NK-92 (cell line): ENCODE results near the gene TMEM143.
"Not testable (repeated sequence)": the region's sequence is repeated elsewhere in the genome, so short reads cannot be mapped to it uniquely, and the experiment has no call there.

Experiments
- DNase-seq: peaks from one replicate; lab custom pipeline; 2025; ENCODE audit not compliant: unreplicated experiment; lab: John Stamatoyannopoulos, UW

TMEM143 gene

DNA sequence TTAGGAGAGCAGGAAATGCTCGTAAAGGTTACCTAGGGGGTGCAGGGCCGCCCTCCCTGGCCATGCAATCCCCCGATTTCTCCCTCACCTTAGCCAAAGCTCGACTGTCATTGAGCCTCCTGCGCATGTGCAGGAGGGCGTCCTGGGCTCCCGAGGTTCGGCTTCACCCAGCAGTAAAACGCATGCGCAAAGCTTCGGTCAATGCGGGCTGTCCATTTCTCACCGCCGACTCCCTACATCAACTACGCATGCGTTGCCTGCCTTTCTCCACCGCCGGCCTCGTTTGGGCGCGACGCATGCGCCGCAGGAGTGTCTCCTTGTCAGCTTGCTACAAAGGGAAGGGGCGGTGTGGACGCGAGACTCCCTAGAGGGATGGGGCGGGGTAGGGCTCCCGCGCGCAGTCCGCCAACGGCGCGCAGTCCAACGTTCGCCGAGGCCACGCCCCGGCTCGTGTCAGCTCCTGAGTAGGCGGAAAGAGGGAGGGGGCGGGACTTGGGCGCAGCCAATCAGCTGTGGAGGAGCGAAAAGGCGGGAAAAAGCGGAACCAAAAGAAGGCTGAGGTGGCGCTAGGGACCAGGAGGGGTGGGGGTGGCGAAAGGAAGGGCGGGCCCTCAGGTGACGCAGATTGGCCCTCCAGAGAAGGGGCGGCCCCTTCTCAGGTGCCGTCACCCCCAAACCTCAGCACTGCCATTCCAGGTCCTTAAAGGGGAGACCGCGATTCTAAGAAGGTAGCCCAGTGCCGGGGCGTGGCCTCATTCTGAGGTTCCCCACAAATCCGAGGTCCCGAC, at the start of gene TMEM143, which contains the start of gene SYNGR4:
TMEM143 (minus strand) TSS at position 131 of the 788 bp plus-strand sequence; CDS start at position 111, 20 bp downstream.
SYNGR4 (plus strand) TSS at position 558 of the 788 bp plus-strand sequence. CDS start 1,476 bp downstream, outside the sequence.
- DNase-seq: peak; percentile 93

DNA sequence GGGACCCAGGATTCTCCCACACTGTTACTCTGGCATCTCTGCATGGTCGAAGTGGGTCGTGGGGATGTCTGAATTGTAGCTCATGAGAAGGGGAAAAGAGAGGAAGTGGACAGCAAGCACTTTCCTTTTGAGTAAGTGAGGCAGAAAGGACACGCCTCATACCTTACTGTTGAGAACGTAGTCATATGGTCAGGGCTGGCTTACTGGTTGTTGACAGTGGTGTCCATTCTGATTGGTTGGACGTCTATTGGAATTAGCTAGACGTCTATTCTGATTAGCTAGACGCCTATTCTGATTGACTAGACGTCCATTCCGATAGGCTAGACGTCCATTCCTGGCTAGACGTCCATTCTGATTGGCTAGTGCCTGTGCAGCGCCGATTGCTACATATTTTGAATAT, 42.1 kb upstream of the TMEM143 start:
- no peak for DNase-seq

DNA sequence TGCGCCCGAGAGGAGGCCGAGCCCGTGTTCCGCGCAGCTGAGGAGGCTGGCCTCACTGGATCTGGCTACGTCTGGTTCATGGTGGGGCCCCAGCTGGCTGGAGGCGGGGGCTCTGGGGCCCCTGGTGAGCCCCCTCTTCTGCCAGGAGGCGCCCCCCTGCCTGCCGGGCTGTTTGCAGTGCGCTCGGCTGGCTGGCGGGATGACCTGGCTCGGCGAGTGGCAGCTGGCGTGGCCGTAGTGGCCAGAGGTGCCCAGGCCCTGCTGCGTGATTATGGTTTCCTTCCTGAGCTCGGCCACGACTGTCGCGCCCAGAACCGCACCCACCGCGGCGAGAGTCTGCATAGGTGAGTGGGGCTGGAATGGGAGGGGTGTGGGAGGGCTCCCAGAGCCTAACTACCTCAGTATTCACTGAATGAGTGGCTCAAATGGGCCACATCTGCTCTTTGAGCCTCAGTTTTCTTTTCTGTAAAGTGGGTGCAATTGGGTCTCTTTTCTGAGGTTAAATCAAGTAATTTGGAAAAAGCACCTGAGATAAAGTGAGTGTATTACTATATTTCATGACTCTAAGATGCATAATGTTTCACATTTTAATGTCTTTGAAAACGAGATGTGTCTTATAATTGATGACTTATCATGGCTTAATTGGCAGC, 41.4 kb upstream of the TMEM143 start:
- DNase-seq: no peak

DNA sequence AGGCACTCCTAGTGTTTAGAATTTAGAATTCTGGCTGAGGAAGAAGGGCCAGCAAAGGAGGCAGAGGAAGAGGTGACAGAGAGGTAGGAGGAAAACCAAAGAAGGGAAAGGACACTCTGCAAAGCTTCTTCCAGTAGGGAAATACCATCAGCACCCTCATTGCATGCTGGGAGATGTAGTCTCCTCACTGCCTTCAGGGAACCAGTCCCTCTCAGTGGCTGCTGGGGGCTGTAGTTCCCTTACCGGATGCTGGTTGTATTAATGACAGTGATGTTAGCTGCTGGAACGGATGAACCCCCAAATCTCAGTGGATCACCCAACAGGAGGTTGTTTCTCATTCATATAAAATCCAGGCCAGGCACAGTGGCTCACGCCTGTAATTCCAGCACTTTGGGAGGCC, 39.9 kb upstream of the TMEM143 start:
- DNase-seq: no peak

DNA sequence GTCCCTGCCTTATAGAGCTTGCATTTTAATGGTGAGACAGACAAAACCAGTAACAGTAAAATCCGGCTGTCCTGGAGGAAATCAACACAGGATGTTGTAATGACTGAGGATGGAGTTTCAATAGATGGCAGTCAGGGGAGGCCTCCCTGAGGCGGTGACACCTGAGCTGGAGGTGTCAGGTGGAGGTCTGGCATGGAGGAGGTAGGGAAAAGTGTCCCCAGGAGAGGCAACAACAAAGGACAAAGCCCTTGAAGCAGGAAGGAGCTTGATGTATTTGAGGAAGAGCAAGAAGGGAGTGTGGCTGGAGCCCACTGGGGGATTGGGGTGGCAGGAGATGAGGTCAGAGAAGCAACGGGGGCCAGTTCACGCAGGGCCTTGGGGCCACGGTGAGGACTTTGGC, 37.5 kb upstream of the TMEM143 start:
- DNase-seq: no peak

DNA sequence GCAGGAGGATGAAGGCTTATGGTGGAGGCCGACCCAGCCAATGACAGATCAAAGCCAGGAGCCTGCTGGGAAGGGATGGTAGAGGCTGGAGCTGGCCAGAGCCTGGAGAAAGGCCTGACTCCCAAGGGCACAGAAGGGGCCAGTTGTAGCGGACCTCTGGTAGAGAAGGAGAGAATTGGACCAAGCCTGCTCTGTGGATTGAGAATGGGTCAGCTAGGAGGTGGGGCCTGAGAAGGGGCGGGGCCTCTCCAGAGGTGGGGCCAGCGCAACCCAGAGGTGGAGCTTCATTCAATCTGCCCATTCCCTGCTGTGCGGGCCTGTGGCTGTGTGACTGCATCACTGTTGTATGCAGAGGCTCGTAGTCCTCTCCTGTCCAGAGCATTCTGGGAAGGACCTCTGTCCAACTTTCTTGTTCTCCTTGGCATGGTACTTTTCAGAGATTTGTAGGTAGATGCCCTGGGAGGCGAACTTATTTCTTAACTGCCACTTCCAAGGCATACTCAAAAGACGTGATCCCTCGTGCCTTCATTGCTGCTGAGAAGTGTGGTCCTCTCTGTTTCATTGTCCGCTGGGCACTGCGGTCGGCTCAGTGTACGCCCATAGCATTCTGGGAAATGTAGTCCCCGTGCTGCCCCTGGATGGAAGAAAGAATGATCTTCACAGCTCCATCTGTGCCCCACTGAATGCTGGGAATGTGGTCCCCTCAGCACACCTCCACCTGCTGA, 36.4 kb upstream of the TMEM143 start:
- no peak for DNase-seq

DNA sequence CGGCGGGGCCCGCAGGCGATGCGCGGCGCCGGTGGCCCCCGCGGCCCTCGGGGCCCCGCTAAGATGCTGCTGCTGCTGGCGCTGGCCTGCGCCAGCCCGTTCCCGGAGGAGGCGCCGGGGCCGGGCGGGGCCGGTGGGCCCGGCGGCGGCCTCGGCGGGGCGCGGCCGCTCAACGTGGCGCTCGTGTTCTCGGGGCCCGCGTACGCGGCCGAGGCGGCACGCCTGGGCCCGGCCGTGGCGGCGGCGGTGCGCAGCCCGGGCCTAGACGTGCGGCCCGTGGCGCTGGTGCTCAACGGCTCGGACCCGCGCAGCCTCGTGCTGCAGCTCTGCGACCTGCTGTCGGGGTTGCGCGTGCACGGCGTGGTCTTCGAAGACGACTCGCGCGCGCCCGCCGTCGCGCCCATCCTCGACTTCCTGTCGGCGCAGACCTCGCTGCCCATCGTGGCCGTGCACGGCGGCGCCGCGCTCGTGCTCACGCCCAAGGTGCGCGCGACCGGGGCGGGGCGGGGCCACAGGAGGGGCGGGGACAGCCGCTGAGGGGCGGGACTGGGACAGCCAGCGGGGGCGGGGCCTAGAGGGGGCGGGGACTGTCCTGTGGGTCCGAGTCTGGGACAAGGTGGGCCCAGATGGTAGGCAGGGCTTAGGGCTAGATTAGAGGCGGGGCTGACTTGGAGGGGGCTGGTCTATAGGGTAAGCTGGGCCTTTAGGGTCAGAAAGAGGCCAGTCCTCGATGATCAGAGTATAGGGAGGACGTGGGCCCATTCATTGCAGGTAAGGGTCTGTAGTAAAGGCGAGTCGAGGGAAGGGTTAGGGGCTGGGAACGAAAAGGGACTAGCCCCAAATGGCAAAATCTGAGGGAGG, 34.9 kb upstream of the TMEM143 start:
- DNase-seq: no peak

DNA sequence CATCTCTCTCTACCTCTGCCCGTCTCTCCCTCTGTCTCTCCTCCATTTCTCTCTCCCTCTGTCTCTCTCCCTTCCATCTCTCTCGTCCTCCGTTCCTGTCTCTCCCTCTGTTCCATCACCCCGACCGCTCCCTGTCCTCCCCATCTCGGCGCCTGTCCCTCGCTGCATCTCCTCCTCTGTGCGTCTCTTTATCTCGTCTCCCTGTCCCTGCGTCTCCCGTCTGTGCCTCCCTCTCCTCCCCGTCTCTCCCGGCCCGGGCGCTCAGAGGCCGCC, 34.3 kb upstream of the TMEM143 start:
- no peak for DNase-seq

DNA sequence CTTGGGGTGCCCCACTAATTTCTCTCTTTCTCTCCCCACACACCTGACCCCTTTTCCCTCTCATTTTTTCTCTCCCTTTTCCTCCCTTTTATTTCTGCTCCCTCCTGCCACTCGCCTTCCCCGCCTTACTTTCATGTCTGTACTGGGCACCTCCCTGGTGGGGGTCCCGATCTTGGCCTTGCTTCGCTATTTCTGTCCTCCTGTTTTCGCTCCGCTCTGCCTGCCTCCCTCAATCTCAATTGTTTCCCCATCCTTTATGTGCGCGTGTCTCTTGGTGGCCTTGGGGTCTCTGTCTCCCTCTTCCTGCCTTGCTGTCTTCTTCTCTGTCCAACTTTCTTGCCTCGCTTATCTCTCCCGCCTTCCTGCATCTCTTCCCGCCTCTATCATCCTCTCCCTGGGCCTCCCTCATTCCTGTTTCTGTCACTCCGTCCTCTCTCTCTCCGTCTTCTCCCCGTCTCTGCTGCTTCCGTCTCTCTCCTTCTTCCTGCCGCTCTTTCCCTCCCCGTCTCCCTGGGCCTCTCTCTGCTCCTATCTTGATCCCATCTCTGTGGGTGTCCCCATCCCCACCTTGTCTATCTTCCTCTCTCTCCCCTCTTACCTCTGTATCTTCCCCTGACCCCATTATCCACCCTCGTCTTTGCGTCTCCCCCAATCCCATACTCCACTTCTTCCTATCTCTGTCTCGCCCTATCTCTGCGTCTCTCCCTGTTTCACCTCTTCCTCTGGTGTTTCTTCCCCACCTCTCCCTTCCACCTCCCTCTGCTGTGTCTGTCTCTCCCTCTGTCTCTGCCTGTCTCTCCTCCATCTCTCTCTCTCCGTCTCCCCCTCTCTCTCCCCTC, 33.7 kb upstream of the TMEM143 start:
- DNase-seq: no peak

DNA sequence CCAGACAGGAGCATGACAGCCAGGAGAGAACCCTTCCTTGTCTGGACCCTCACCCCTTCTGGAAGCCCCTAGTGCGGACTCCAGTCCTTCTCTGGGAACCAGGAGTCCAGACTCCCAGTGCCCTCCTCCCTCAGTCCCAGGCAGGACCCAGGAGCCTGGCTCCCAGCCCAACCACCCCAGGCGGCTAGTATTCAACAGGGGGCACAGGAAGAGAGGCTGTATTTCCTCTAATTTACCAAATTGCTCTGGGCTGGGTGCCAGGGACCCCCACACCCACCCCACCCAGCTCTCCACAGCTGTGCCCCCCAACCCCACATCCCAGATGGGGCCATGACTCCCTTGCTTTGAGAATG, 33.1 kb upstream of the TMEM143 start:
- DNase-seq: no peak

DNA sequence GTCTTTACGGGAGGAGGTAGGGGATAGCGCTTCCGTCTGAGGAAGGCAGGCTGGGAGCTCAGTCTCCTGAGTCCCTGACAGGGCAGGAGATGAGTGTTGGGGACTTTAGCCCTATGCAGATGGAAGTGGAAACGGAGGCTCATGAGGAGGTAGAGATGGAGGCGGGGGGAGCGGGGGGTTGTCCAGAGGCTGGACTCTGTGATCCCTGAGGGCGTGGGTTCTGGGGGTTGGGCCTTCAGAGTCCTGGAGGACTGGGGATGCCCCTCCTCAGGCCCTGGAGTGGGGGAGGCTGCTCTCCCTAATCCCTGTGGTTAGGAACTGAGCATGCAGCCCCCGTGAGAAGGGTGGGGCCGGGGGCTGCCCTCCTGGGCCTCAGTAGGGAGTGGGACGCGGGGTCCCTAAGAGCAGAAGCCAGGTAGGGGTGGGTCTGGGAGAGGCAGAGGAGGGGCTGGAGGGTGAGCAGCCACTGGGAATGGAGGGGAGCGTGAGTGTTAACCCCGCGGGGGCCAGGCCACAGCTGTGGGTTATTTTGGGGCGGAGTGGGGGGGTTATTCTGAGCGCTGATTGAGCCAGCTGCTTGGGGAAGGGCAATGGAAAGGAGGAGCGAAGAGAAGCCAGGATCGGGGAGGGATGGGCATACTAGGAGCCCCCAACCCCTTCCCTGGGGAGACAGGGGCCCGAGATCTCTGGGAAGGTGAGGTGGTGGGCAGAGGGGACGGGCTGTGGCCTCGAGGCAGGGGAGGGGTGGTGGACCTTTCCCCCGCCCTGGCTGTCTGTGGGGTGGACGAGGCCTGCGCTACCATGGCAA, 32.5 kb upstream of the TMEM143 start:
- DNase-seq: no peak

DNA sequence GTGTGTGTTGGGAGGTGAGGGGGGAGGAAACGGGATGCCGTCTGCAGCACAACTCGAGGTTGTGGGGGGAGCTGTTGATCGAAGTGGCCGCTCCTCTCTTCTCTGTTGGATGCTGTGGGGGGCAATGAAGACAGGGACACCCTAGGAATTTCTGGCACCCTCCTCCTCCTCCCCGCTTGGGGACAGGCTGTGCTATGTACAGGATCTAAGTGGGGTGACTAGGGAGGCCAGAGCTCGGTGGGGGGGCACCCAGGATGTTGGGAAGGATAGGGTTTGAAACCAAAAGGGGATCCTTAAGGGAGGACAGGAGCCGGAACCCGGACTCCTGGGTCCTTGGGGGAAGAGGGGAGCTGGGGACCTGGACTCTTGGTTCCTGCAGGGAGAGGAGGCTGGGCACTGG, 31.8 kb upstream of the TMEM143 start:
- DNase-seq: no peak

DNA sequence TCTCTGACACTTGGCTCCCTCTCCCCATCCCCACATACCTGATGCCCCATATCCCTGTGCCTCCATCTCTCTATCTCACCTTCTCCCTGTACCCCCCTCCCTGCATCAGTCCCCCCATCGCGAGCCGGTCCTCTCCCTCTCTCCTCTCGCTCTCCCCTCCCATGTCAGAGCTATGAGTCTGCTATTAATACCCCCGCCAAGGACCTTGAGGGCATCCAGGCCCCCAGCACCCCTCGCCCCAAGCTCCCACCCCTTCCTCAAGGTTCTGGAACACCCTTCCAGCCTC, 31.4 kb upstream of the TMEM143 start:
- DNase-seq: no peak

DNA sequence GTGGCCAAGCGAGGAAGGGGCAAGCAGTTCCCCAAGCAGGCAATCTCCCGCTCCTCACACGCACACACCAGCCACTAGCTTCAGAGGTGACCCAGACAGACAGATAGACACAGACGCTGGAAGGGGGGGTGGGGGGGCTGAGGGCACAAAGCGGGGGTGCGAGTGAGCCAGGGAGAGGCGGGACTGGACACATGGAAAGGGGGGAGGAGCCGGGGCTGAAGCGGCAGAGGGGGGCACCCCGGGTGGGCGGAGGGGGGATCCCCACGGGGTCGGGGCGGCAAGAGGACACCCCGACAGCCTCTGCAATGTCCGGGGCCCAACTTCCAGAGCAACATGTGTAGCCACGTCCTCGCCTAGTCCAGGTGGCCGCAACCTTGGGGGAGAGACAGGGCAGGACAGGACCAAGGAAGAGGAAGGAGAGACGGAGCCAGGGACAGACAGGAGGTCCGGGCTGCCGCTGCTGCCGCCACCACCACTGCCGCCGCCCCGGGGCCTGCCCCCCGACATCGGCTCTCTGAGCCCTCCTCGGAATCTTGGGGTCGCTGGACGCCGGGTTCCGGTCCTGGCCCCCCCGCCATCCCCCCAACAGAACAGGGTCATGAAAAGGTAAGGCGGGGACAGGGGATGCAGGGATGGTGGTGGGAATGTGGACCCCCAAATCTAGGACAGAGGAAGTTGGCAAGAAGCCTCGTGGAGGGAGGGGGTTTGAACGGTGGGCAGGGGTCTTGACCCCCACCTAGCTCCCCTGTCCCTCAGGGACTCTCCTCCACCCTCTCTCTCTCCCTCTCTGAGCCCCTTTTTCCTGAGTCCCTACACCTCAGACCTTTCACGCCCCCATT, 30.8 kb upstream of the TMEM143 start:
- no peak for DNase-seq

DNA sequence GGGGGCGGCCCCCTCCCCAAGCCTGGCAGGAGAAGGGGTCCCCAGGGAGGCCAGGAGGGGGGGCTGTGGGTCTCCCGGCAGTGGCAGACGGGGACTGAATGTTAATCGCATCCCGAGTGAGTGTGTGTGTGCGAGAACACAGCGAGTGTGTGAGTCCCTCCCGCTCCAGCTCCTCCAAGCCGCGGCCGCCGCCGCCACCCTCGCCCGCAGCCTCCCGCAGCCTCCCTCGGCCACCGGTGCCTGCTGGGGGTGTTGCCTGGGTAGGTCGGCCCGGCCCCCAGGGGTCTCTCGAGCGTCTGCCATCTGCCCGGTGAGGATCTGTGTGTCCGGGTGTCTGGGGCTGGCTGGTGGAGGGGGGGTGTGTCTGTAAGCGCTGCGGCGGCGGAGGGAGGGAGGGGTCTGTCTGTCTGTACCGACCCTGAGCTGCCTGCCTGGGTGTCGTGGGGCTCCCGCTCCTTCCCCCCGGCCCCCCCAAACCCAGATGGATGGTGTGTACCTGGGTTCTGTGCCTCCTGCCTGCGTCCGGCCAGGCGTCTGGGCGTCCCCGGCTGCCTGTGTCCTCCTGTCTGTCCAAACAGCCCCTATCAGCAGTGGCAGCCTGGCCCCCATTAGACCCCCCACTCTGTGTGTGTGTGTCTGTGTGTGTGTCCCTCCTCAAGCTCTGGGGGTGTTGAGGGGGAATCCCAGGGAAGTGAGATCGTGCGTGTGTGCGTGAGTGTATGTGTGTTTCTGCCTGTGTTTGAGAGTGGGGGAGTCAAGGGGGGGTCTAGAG, 30.0 kb upstream of the TMEM143 start, which contains the start of gene GRIN2D:
GRIN2D (plus strand) TSS at position 110 of the 772 bp plus-strand sequence. CDS start 4,725 bp downstream, outside the sequence.
- DNase-seq: no peak

DNA sequence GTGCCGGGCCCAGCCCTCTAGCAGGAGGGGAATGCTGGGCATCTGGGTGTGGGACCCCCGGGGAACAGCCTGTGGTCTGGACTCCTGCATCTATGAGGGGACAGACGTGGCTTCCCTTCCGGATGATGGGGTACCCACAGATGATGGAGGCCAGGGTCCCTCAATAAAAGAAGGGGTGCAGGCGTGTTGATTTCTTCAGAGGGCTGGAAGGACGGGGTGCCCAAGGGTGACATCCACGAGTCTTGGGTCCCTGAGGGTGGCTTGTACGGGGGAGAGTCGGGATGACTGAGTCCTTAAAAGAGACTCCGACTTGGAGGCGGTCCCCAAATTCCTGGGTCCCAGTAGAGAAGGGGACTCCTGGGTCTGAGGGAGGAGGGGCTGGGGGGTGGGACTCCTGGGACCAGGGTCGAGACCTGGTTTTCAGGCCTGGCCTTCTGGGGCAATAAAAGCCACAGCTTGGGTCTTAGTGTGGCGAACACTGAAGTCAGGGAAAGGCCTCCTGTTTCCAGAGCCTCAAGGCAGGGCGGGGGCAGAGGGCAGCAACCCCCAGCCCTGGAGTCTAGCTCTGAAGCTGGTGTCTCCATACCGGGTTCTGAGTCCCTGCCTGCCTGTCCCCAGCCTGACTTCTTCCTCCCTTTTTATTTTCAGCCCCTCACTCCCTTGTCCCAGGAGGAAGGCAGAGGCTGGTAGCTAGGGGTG, 29.3 kb upstream of the TMEM143 start:
- DNase-seq: no peak

DNA sequence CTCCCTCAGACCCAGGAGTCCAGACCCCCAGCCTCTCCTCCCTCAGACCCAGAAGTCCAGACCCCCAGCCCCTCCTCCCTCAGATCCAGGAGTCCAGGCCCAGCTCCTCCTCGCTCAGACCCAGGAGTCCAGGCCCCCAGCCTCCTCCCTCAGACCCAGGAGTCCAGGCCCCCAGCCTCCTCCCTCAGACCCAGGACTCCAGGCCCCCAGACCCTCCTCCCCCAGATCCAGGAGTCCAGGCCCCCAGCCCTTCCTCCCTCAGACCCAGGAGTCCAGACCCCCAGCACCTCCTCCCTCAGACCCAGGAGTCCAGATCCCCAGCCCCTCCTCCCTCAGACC, 28.2 kb upstream of the TMEM143 start:
- DNase-seq: not testable (repeated sequence)
